ENCODE results near the gene MYCBPAP.

DNA sequence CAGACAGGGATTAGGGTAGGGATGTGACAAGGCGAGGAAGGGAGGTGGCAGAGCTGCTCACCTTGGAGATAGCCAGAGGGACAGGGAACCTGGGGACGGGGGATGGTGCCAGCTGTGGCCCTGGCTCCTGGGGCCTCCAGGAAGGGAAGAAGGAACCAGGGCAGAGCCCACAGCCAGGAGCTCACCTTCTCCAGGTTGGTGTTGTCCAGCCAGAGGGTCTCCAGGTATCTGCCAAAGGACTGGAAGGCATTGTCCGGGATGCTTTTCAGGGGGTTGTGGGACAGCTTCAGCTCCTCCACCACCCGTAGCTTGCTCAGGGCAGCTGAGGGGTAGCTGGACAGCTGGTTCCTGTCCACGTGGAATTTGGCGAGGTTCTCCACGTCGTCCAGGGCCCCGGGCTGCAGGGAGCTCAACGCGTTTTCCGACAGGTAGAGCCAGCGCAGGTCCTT lies 40.4 kb upstream of the MYCBPAP start:
- TF ChIP-seq, protein P1, sequence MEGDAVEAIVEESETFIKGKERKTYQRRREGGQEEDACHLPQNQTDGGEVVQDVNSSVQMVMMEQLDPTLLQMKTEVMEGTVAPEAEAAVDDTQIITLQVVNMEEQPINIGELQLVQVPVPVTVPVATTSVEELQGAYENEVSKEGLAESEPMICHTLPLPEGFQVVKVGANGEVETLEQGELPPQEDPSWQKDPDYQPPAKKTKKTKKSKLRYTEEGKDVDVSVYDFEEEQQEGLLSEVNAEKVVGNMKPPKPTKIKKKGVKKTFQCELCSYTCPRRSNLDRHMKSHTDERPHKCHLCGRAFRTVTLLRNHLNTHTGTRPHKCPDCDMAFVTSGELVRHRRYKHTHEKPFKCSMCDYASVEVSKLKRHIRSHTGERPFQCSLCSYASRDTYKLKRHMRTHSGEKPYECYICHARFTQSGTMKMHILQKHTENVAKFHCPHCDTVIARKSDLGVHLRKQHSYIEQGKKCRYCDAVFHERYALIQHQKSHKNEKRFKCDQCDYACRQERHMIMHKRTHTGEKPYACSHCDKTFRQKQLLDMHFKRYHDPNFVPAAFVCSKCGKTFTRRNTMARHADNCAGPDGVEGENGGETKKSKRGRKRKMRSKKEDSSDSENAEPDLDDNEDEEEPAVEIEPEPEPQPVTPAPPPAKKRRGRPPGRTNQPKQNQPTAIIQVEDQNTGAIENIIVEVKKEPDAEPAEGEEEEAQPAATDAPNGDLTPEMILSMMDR (IDR thresholded peaks at IDR 0.05): no peak
- TF ChIP-seq POLR2A (IDR thresholded peaks at IDR 0.05): no peak
